K562 (cell line): ENCODE measurements around the gene C4A. TPM values are rescaled to one million over a fixed set of nuclear protein-coding genes. Genes with fewer than 3 reads are reported as not detected.

ENCODE experiments used
- CREM ChIP-seq: IDR thresholded peaks from 2 replicates; pipeline ENCODE4 v1.6.1; 2014; ENCODE audit warnings: antibody characterized with exemption, low read depth
- DMBX1 ChIP-seq: fragments of 250-450 bp; sonication (Bioruptor Pico); IDR thresholded peaks from 2 replicates; pipeline ENCODE4 v1.8.0; 2022; ENCODE audit warnings: inconsistent platforms, mild to moderate bottlenecking, moderate library complexity, borderline replicate concordance
- E2F3 ChIP-seq: fragments of 250-450 bp; sonication (Bioruptor Pico); IDR thresholded peaks from 2 replicates; pipeline ENCODE4 v1.4.0; 2020; ENCODE audit warnings: mild to moderate bottlenecking
- ETV6 ChIP-seq, 3 experiments: fragments of 150-350 bp in 1 of 3; sonication (generic) in 1 of 3; formaldehyde crosslinking in 1 of 3; IDR thresholded peaks; 2 replicates each; pipeline versions ENCODE4 v1.6.1 to v1.8.0; 2014 to 2022; ENCODE audit warnings: borderline replicate concordance in 2 of 3, low read depth in 2 of 3, antibody characterized with exemption in 1 of 3, low read length in 1 of 3, mild to moderate bottlenecking in 1 of 3, missing genetic modification reagents in 1 of 3
- HDAC2 ChIP-seq: fragments of 450-650 bp; IDR thresholded peaks from 2 replicates; pipeline ENCODE4 v1.6.1; 2016; ENCODE audit warnings: mild to moderate bottlenecking
- HMG20B ChIP-seq: fragments of 250-450 bp; sonication (Bioruptor Pico); IDR thresholded peaks from 2 replicates; pipeline ENCODE4 v1.5.0; 2021; ENCODE audit warnings: mild to moderate bottlenecking
- KDM2B ChIP-seq: fragments of 250-450 bp; sonication (Bioruptor Pico); IDR thresholded peaks from 2 replicates; pipeline ENCODE4 v1.8.0; 2021; ENCODE audit warnings: mild to moderate bottlenecking, moderate library complexity
- KLF1 ChIP-seq: fragments of 450-650 bp; IDR thresholded peaks from 2 replicates; pipeline ENCODE4 v1.6.1; 2016; ENCODE audit warnings: missing genetic modification characterization, missing compliant biosample characterization
- MAFG ChIP-seq: fragments of 450-650 bp; conservative IDR thresholded peaks from 2 replicates; pipeline ENCODE4 v1.6.1; 2016; ENCODE audit warnings: missing genetic modification characterization, missing compliant biosample characterization
- NONO ChIP-seq, 2 experiments: fragments of 200-400 bp in 1 of 2; fragments of 450-650 bp in 1 of 2; formaldehyde crosslinking in 1 of 2; IDR thresholded peaks; 2 replicates each; pipeline ENCODE4 v1.6.1; 2017; ENCODE audit warnings: low read depth in 2 of 2, mild to moderate bottlenecking in 2 of 2, moderate library complexity in 2 of 2, low read length in 1 of 2
- NR3C1 ChIP-seq: sonication (generic); formaldehyde crosslinking; IDR thresholded peaks from 2 replicates; pipeline ENCODE4 v1.8.1; 2022; ENCODE audit warnings: missing genetic modification reagents
- PCBP1 ChIP-seq: fragments of 200-400 bp; formaldehyde crosslinking; IDR thresholded peaks from 2 replicates; pipeline ENCODE4 v1.6.1; 2018; ENCODE audit warnings: mild to moderate bottlenecking, low read depth, low read length; ENCODE audit not compliant: poor library complexity, severe bottlenecking
- PCBP2 ChIP-seq: fragments of 200-400 bp; formaldehyde crosslinking; IDR thresholded peaks from 2 replicates; pipeline ENCODE4 v1.6.1; 2018; ENCODE audit warnings: low read length, low read depth, mild to moderate bottlenecking, moderate library complexity; ENCODE audit not compliant: poor library complexity, severe bottlenecking
- RBM39 ChIP-seq: fragments of 200-400 bp; formaldehyde crosslinking; optimal IDR thresholded peaks from 2 replicates; pipeline ENCODE3; 2018; ENCODE audit warnings: low read depth, low read length
- RCOR1 ChIP-seq, 2 experiments: IDR thresholded peaks; 2 replicates each; pipeline ENCODE4 v1.6.1; 2012; ENCODE audit warnings: low read depth in 2 of 2, low read length in 2 of 2, borderline replicate concordance in 1 of 2, improper control_type of control experiment in 1 of 2
- SP1 ChIP-seq: sonication (generic); formaldehyde crosslinking; IDR thresholded peaks from 2 replicates; pipeline ENCODE4 v1.8.1; 2022; ENCODE audit warnings: mild to moderate bottlenecking, missing genetic modification reagents
- TCF3 ChIP-seq: sonication (generic); formaldehyde crosslinking; IDR thresholded peaks from 2 replicates; pipeline ENCODE4 v1.4.0; 2020; ENCODE audit warnings: mild to moderate bottlenecking, missing genetic modification reagents
- TEAD2 ChIP-seq: fragments of 450-650 bp; IDR thresholded peaks from 2 replicates; pipeline ENCODE4 v1.6.1; 2016; ENCODE audit warnings: missing genetic modification characterization, control low read depth, missing compliant biosample characterization
- ZFP36 ChIP-seq: fragments of 150-350 bp; IDR thresholded peaks from 2 replicates; pipeline ENCODE4 v1.6.1; 2018; ENCODE audit warnings: low read length, low read depth; ENCODE audit not compliant: partially characterized antibody
- ZNF146 ChIP-seq: IDR thresholded peaks from one replicate; pipeline ENCODE4 v1.6.1; 2018; ENCODE audit warnings: missing compliant biosample characterization; ENCODE audit not compliant: unreplicated experiment
- ZNF239 ChIP-seq: fragments of 250-450 bp; sonication (Bioruptor Pico); IDR thresholded peaks from 2 replicates; pipeline ENCODE4 v1.4.0; 2020; ENCODE audit warnings: mild to moderate bottlenecking
- ZNF311 ChIP-seq: fragments of 250-450 bp; sonication (Bioruptor Pico); IDR thresholded peaks from 2 replicates; pipeline ENCODE4 v1.4.0; 2020; ENCODE audit warnings: mild to moderate bottlenecking, moderate library complexity
- polyA plus RNA-seq, 8 experiments: library from polyadenylated mRNA; depleted of rRNA in 4 of 8; stranded (reverse) in 5 of 8; unstranded in 3 of 8; fragments of >200 nt; fragmentation: Nextera tagmentation in 2 of 8; fragmentation: Illumina TruSeq in 1 of 8; extraction: Ambion mirVana in 2 of 8; extraction: Trizol in 1 of 8; gene quantifications; 2 replicates each; pipeline versions ENCODE4 v1.2.1 to v1.2.3, GENCODE V29; 2011 to 2014; ENCODE audit warnings: inconsistent platforms in 1 of 8, missing spikeins in 1 of 8
- total RNA-seq, 7 experiments: library from RNA; depleted of rRNA in 6 of 7; stranded (reverse); fragments of >200 nt in 6 of 7; fragmentation: Illumina TruSeq in 2 of 7; extraction: Trizol in 2 of 7; gene quantifications; 2 replicates each; pipeline versions ENCODE4 v1.2.1 to v1.2.3, GENCODE V29; 2011 to 2021; ENCODE audit warnings: low replicate concordance in 1 of 7
- TF ChIP-seq, protein P1 (sequence below): fragments of 450-650 bp; IDR thresholded peaks from 2 replicates; pipeline ENCODE4 v1.7.1; 2018; ENCODE audit warnings: mild to moderate bottlenecking, low read depth; ENCODE audit not compliant: partially characterized antibody
- TF ChIP-seq, protein P2 (sequence below): fragments of 250-450 bp; sonication (Bioruptor Pico); IDR thresholded peaks from 2 replicates; pipeline ENCODE4 v1.5.0; 2021

C4A gene
- total and polyA plus RNA-seq, 9 of the 15 experiments (the other 6 are each of a cell fraction or from before 2014, with no cell fraction given), result 0.27 to 7.6 (median 5.0) TPM

DNA sequence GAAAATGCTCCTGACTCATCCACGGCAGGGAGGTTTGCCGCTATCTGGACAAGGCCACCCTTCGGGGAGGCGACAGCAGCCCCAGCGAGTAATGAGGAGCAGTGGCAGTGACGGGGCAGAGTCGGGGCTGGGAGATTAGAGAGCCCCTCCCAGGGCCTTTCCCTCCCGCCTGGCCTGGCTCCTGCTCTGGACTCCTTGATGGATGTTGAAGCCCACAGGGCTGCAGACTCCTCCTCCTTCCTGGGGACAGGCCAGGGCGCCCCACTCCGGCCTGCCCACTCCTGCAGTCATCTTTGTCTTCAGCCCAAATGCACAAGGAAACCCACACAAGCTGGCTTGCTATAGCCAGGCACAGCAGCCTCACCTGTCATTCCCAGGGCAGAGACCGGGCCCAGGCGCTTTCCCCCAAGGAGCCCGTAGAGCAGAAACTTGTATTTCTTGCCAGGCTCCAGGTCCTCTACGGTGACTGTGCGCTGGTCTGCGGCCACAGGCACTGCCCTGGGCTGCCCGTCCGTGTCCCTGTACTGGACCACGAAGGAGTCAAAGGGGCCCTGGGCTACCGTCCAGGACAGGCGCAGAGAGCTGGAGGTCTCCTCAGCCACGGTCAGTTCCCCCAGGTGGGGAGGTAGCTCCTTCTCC lies 64.1 kb downstream of the C4A start (continued):
- TF ChIP-seq, protein P1, sequence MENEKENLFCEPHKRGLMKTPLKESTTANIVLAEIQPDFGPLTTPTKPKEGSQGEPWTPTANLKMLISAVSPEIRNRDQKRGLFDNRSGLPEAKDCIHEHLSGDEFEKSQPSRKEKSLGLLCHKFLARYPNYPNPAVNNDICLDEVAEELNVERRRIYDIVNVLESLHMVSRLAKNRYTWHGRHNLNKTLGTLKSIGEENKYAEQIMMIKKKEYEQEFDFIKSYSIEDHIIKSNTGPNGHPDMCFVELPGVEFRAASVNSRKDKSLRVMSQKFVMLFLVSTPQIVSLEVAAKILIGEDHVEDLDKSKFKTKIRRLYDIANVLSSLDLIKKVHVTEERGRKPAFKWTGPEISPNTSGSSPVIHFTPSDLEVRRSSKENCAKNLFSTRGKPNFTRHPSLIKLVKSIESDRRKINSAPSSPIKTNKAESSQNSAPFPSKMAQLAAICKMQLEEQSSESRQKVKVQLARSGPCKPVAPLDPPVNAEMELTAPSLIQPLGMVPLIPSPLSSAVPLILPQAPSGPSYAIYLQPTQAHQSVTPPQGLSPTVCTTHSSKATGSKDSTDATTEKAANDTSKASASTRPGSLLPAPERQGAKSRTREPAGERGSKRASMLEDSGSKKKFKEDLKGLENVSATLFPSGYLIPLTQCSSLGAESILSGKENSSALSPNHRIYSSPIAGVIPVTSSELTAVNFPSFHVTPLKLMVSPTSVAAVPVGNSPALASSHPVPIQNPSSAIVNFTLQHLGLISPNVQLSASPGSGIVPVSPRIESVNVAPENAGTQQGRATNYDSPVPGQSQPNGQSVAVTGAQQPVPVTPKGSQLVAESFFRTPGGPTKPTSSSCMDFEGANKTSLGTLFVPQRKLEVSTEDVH, result no peak
- TF ChIP-seq KLF1 (tag), result no peak
- TF ChIP-seq PCBP2, result no peak
- TF ChIP-seq ZNF311 (CRISPR knock-in tag), result no peak
- TF ChIP-seq TCF3 (CRISPR knock-in tag), result peak; percentile 39; the same call in 1 of the 2 replicates
- peak in 1 of 2 experiments; percentile 51; a peak in 1 of 4 replicates for TF ChIP-seq RCOR1 (IDR thresholded peaks at IDR 0.05; ENCODE audit: borderline replicate concordance in 1 of 2, low read depth in 2 of 2, low read length in 2 of 2)
- no peak for TF ChIP-seq ZNF146 (CRISPR knock-in tag)
- peak; percentile 46 for TF ChIP-seq CREM
- TF ChIP-seq ZNF239 (CRISPR knock-in tag), result no peak
- no peak for TF ChIP-seq ETV6 (IDR thresholded peaks at IDR 0.05; ENCODE audit: borderline replicate concordance in 1 of 2, low read depth in 2 of 2, low read length in 1 of 2)
- TF ChIP-seq ETV6 (CRISPR knock-in tag; IDR thresholded peaks at IDR 0.05; ENCODE audit: borderline replicate concordance), result no peak
- no peak for TF ChIP-seq RBM39
- TF ChIP-seq DMBX1 (CRISPR knock-in tag), result peak; percentile 77
- TF ChIP-seq HMG20B, result no peak
- TF ChIP-seq NR3C1 (CRISPR knock-in tag), result no peak
- no peak for TF ChIP-seq TEAD2
- TF ChIP-seq ZFP36, result no peak
- TF ChIP-seq E2F3, result peak; percentile 79; the same call in 1 of the 2 replicates
- TF ChIP-seq PCBP1, result no peak
- no peak for TF ChIP-seq SP1 (CRISPR knock-in tag)
- TF ChIP-seq HDAC2, result peak; percentile 47; the same call in 1 of the 2 replicates
- no peak for TF ChIP-seq NONO (IDR thresholded peaks at IDR 0.05; ENCODE audit: low read depth in 2 of 2, low read length in 1 of 2)
- no peak for TF ChIP-seq KDM2B
- peak; percentile 20 for TF ChIP-seq MAFG (tag)
- TF ChIP-seq, protein P2, sequence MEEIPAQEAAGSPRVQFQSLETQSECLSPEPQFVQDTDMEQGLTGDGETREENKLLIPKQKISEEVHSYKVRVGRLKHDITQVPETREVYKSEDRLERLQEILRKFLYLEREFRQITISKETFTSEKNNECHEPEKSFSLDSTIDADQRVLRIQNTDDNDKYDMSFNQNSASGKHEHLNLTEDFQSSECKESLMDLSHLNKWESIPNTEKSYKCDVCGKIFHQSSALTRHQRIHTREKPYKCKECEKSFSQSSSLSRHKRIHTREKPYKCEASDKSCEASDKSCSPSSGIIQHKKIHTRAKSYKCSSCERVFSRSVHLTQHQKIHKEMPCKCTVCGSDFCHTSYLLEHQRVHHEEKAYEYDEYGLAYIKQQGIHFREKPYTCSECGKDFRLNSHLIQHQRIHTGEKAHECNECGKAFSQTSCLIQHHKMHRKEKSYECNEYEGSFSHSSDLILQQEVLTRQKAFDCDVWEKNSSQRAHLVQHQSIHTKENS (CRISPR knock-in tag), result no peak
